H1 (cell line): ENCODE measurements around the gene PCTP.

Source experiments
- BCL11A ChIP-seq, 2 experiments: IDR thresholded peaks; one replicate each; pipeline ENCODE4 v1.6.1; 2011; ENCODE audit warnings: low read depth in 2 of 2, low read length in 2 of 2, mild to moderate bottlenecking in 2 of 2
- HDAC2 ChIP-seq, 2 experiments: fragments of 300-600 bp in 1 of 2; sonication (generic) in 1 of 2; IDR thresholded peaks; 2 replicates each; pipeline ENCODE4 v1.6.1; 2011 to 2012; ENCODE audit warnings: low read depth in 2 of 2, low read length in 2 of 2, mild to moderate bottlenecking in 2 of 2, moderate library complexity in 2 of 2, borderline replicate concordance in 1 of 2, inconsistent platforms in 1 of 2
- TAF1 ChIP-seq: IDR thresholded peaks from 2 replicates; pipeline ENCODE4 v1.6.1; 2011; ENCODE audit warnings: mild to moderate bottlenecking, low read depth, low read length
- TF ChIP-seq, protein P1 (sequence below), 3 experiments: IDR thresholded peaks; 1 replicate in 2 of 3; 2 replicates in 1 of 3; pipeline versions ENCODE4 v1.5.1 to v1.6.1; 2011; ENCODE audit warnings: low read length in 3 of 3, mild to moderate bottlenecking in 3 of 3, inconsistent platforms in 2 of 3, low read depth in 1 of 3, moderate library complexity in 1 of 3; ENCODE audit not compliant: insufficient read depth in 1 of 3; ENCODE audit errors: control extremely low read depth in 1 of 3

DNA sequence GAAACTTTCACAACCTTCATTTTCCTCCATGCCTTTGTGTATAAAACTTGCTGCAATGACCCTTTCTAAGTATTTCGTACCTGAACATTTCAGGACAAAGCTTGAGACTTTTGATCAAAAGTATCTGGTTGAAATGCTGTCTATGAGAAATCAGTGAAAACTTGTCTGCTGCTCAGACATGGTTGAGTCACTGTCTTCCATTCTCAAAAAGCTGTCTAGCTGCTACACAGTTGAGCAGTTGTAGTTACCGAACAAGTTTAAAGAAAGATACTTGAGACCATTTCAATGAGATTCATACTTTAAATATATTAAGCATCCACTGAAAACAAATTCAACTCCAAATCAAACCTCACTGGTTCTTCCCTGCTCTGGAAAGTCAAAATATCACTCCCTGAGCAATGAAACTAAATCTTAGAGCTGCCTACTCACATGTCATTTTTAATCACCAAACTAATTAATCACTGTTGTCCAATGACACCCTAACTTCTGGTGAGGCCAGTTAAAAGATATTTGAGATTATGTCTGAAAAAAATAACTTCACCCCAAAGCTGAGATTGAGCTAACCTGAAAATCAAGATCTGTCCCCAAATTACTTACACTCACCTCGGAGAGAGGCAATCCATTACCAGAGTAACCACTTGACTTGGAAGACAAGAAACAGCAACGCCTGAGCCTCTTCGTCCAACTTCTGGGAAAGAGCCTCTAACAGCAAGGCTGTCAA lies 28.7 kb upstream of the PCTP start:
- TF ChIP-seq HDAC2 (IDR thresholded peaks at IDR 0.05; ENCODE audit: borderline replicate concordance in 1 of 2, low read depth in 2 of 2, low read length in 2 of 2) (no peak), TAF1 (no peak), BCL11A (IDR thresholded peaks at IDR 0.05; ENCODE audit: low read depth in 2 of 2, low read length in 2 of 2) (no peak)
- TF ChIP-seq, protein P1, sequence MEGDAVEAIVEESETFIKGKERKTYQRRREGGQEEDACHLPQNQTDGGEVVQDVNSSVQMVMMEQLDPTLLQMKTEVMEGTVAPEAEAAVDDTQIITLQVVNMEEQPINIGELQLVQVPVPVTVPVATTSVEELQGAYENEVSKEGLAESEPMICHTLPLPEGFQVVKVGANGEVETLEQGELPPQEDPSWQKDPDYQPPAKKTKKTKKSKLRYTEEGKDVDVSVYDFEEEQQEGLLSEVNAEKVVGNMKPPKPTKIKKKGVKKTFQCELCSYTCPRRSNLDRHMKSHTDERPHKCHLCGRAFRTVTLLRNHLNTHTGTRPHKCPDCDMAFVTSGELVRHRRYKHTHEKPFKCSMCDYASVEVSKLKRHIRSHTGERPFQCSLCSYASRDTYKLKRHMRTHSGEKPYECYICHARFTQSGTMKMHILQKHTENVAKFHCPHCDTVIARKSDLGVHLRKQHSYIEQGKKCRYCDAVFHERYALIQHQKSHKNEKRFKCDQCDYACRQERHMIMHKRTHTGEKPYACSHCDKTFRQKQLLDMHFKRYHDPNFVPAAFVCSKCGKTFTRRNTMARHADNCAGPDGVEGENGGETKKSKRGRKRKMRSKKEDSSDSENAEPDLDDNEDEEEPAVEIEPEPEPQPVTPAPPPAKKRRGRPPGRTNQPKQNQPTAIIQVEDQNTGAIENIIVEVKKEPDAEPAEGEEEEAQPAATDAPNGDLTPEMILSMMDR (IDR thresholded peaks at IDR 0.05; ENCODE audit: control extremely low read depth in 1 of 3, insufficient read depth in 1 of 3, low read depth in 1 of 3, low read length in 3 of 3): no peak
